Activated CD4-positive, CD25-positive, alpha-beta regulatory T cell (primary cell): Measurements from ENCODE around the gene TAF3.
"Not testable (repeated sequence)": the region's sequence is repeated elsewhere in the genome, so short reads cannot be mapped to it uniquely, and the experiment has no call there.

ENCODE experiments used
- DNase-seq, 4 experiments: peaks; one replicate each; lab custom pipeline; 2025; lab: John Stamatoyannopoulos, UW

TAF3 gene

GRCh38 chr10:7818295-7819120 is at the start of gene TAF3:
Gene TAF3, plus strand, starts transcription at chr10:7818505. Its CDS starts 205 bp downstream, at chr10:7818710.
- peak; percentile 85 to 88 (median 86) for DNase-seq

- DNase-seq = no peak
Observed at GRCh38 chr10:7773845-7774801, 44.2 kb upstream of the TAF3 start.

GRCh38 chr10:7776777-7777176 is 41.5 kb upstream of the TAF3 start:
- DNase-seq = no peak

- DNase-seq = not testable (repeated sequence)
Observed at GRCh38 chr10:7782194-7782593, 36.1 kb upstream of the TAF3 start.

- no peak for DNase-seq
Observed at GRCh38 chr10:7786430-7786829, 31.9 kb upstream of the TAF3 start.

- no peak for DNase-seq
Observed at GRCh38 chr10:7787150-7787856, 31.0 kb upstream of the TAF3 start.

- peak; percentile 93 to 95 (median 95) for DNase-seq
Observed at GRCh38 chr10:7787857-7788638, 30.3 kb upstream of the TAF3 start, which contains the start of the genes ATP5F1C and KIN. Gene ATP5F1C, plus strand, starts transcription at chr10:7788177. Its CDS starts 31 bp downstream, at chr10:7788208. Gene KIN, minus strand, starts transcription at chr10:7787993. Its CDS starts 60 bp downstream, at chr10:7787933.

- no peak for DNase-seq
Observed at GRCh38 chr10:7788639-7789286, 29.5 kb upstream of the TAF3 start.

GRCh38 chr10:7789390-7789789 is 28.9 kb upstream of the TAF3 start:
- no peak for DNase-seq

GRCh38 chr10:7792541-7792940 is 25.8 kb upstream of the TAF3 start:
- no peak for DNase-seq

GRCh38 chr10:7794251-7795026 is 23.9 kb upstream of the TAF3 start:
- DNase-seq = no peak

- DNase-seq = no peak
Observed at GRCh38 chr10:7795605-7796004, 22.7 kb upstream of the TAF3 start.

GRCh38 chr10:7797582-7797981 is 20.7 kb upstream of the TAF3 start:
- DNase-seq = no peak

- no peak for DNase-seq
Observed at GRCh38 chr10:7802606-7803005, 15.7 kb upstream of the TAF3 start.

GRCh38 chr10:7804216-7804615 is 14.1 kb upstream of the TAF3 start:
- no peak for DNase-seq

GRCh38 chr10:7804741-7805140 is 13.6 kb upstream of the TAF3 start:
- DNase-seq = no peak

- no peak for DNase-seq
Observed at GRCh38 chr10:7808686-7809267, 9.5 kb upstream of the TAF3 start.

GRCh38 chr10:7810443-7810842 is 7.9 kb upstream of the TAF3 start:
- no peak for DNase-seq

GRCh38 chr10:7811000-7811399 is 7.3 kb upstream of the TAF3 start:
- no peak for DNase-seq
